Measurements from ENCODE around the gene CALN1.

- no peak for TF ChIP-seq CTCF (IDR thresholded peaks at IDR 0.05)
- TF ChIP-seq POLR2A (IDR thresholded peaks at IDR 0.05): no peak
Measured at GRCh38 chr7:72187179-72187578, 225.0 kb downstream of the CALN1 start.
